Measurements from ENCODE around the gene SLC16A1. TPM values are rescaled to one million over a fixed set of nuclear protein-coding genes. Genes with fewer than 3 reads are reported as not detected.

The SLC16A1 gene
- total RNA-seq, 1 experiment from 2014 or later = 74.6 TPM

GRCh38 chr1:112926858-112927257 is 29.1 kb downstream of the SLC16A1 start:
- peaks cover 23% of the 10 kb centered on the region for H3K36me3 ChIP-seq (ENCODE audit: low read depth)
- intact Hi-C loops (cut with micrococcal nuclease; ENCODE audit: unreplicated experiment) = no loop called here
- BruUV-seq (replicated peaks) = no TSS peak

DNA sequence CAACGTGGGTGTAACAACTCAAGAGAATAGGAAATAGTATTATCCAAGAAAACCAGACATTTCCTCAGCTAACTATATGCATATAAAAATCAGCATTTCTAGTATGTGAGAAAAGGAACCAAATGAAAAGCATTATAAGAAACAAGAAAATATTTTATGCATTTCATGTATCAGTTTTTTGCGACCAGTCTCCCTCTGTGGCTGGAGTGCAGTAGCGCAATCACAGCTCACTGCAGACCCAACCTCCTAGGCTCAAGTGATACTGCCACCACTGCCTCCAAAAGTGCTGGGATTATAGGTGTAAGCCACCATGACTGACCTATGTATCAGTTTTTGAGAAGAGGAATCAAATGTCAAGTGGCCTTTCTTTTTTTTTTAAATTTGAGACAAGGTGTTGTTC is 31.0 kb downstream of the SLC16A1 start:
- H3K4me3 ChIP-seq = no peak overlapping the region
- H4K20me1 ChIP-seq (ENCODE audit: insufficient read depth) = no peaks in the 10 kb centered on the region
- ChIA-PET CTCF (no interaction called here), POLR2A (ENCODE audit: unreplicated experiment) (no interaction called here)
- H3K4me1 ChIP-seq (replicated peaks; ENCODE audit: insufficient read depth) = peaks cover 18% of the 10 kb centered on the region
- H3K79me2 ChIP-seq (ENCODE audit: low read depth) = peaks cover 18% of the 10 kb centered on the region
- peaks cover 44% of the 10 kb centered on the region for H3F3A ChIP-seq (ENCODE audit: insufficient read depth, low read depth)
- no peak overlapping the region for H3K4me2 ChIP-seq
- no peak overlapping the region for H2AFZ ChIP-seq
- BruUV-seq (replicated peaks) = no TSS peak
- H3K27ac ChIP-seq = no peak overlapping the region
- no peaks in the 10 kb centered on the region for H3K9me2 ChIP-seq (ENCODE audit: insufficient read depth)
- no peak for DNase-seq
- H3K27me3 ChIP-seq (ENCODE audit: insufficient read depth, low read depth) = no peaks in the 10 kb centered on the region
- TF ChIP-seq EZH2 (IDR thresholded peaks at IDR 0.05; ENCODE audit: low read depth) = no peak
- no peaks in the 10 kb centered on the region for H3K9me3 ChIP-seq (ENCODE audit: insufficient read depth, low read depth)
- intact Hi-C loops (cut with micrococcal nuclease; ENCODE audit: unreplicated experiment) = no loop called here
- H3K36me3 ChIP-seq (ENCODE audit: low read depth) = peaks cover 31% of the 10 kb centered on the region

More at GRCh38 chr1:112926858-112927257, 29.1 kb downstream of the SLC16A1 start:
- CTCF ChIA-PET = no interaction called here
- DNase-seq = no peak
- no peak overlapping the region for H3K4me3 ChIP-seq
- H2AFZ ChIP-seq = no peak overlapping the region
- no peaks in the 10 kb centered on the region for H3K27me3 ChIP-seq (ENCODE audit: insufficient read depth, low read depth)
- H4K20me1 ChIP-seq (ENCODE audit: insufficient read depth) = no peaks in the 10 kb centered on the region
- TF ChIP-seq EZH2 (IDR thresholded peaks at IDR 0.05; ENCODE audit: low read depth) = no peak
- TF ChIP-seq, protein P1, sequence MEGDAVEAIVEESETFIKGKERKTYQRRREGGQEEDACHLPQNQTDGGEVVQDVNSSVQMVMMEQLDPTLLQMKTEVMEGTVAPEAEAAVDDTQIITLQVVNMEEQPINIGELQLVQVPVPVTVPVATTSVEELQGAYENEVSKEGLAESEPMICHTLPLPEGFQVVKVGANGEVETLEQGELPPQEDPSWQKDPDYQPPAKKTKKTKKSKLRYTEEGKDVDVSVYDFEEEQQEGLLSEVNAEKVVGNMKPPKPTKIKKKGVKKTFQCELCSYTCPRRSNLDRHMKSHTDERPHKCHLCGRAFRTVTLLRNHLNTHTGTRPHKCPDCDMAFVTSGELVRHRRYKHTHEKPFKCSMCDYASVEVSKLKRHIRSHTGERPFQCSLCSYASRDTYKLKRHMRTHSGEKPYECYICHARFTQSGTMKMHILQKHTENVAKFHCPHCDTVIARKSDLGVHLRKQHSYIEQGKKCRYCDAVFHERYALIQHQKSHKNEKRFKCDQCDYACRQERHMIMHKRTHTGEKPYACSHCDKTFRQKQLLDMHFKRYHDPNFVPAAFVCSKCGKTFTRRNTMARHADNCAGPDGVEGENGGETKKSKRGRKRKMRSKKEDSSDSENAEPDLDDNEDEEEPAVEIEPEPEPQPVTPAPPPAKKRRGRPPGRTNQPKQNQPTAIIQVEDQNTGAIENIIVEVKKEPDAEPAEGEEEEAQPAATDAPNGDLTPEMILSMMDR (conservative IDR thresholded peaks at IDR 0.05) = no peak
- no peak overlapping the region for H3K27ac ChIP-seq
- peaks cover 28% of the 10 kb centered on the region for H3K4me1 ChIP-seq (replicated peaks; ENCODE audit: insufficient read depth)
- H3K79me2 ChIP-seq (ENCODE audit: low read depth) = peaks cover 36% of the 10 kb centered on the region
- H3K9me2 ChIP-seq (ENCODE audit: insufficient read depth) = no peaks in the 10 kb centered on the region
- peaks cover 34% of the 10 kb centered on the region for H3F3A ChIP-seq (ENCODE audit: insufficient read depth, low read depth)
- H3K4me2 ChIP-seq = no peak overlapping the region
- POLR2A ChIA-PET (ENCODE audit: unreplicated experiment) = no interaction called here
- H3K9me3 ChIP-seq (ENCODE audit: insufficient read depth, low read depth) = no peaks in the 10 kb centered on the region

DNA sequence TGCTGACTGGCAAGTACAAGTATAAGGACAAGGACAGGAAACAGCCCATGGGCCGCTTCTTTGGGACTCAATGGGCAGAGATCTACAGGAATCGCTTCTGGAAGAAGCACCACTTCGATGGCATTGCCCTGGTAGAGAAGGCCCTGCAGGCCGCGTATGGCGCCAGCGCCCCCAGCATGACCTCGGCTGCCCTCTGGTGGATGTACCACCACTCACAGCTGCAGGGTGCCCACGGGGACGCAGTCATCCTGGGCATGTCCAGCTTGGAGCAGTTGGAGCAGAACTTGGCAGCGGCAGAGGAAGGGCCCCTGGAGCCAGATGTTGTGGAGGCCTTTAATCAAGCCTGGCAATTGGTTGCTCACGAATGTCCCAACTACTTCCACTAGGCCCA is 32.0 kb downstream of the SLC16A1 start:
- TF ChIP-seq, protein P1 (conservative IDR thresholded peaks at IDR 0.05) = no peak
- TF ChIP-seq EZH2 (IDR thresholded peaks at IDR 0.05; ENCODE audit: low read depth) = no peak
- no peak for DNase-seq
- Histone ChIP-seq H3K4me3 (no peak overlapping the region), H3K27ac (no peak overlapping the region), H2AFZ (no peak overlapping the region), H3K4me1 (replicated peaks; ENCODE audit: insufficient read depth) (peaks cover 11% of the 10 kb centered on the region; the same call in 1 of the 2 replicates), H3K4me2 (no peak overlapping the region), H3F3A (ENCODE audit: insufficient read depth, low read depth) (peaks cover 39% of the 10 kb centered on the region), H3K79me2 (ENCODE audit: low read depth) (peaks cover 9% of the 10 kb centered on the region), H3K36me3 (ENCODE audit: low read depth) (peaks cover 27% of the 10 kb centered on the region), H3K9me3 (ENCODE audit: insufficient read depth, low read depth) (no peaks in the 10 kb centered on the region), H4K20me1 (ENCODE audit: insufficient read depth) (no peaks in the 10 kb centered on the region), H3K27me3 (ENCODE audit: insufficient read depth, low read depth) (no peaks in the 10 kb centered on the region), H3K9me2 (ENCODE audit: insufficient read depth) (no peaks in the 10 kb centered on the region)
- CTCF ChIA-PET = no interaction called here
- BruUV-seq (replicated peaks) = no TSS peak
- intact Hi-C loops (cut with micrococcal nuclease; ENCODE audit: unreplicated experiment) = no loop called here
- POLR2A ChIA-PET (ENCODE audit: unreplicated experiment) = no interaction called here
